GM12865 (cell line): ENCODE data around the gene KRTAP10-10.
"Not testable (repeated sequence)": the region's sequence is repeated elsewhere in the genome, so short reads cannot be mapped to it uniquely, and the experiment has no call there.

Source experiments
- DNase-seq: peaks from one replicate; pipeline ENCODE4 v3.0.0; 2010; ENCODE audit warnings: low read depth
- H3K4me3 ChIP-seq: 2 replicates; pipeline ENCODE4 v1.5.1; 2011; ENCODE audit warnings: mild to moderate bottlenecking, low read depth, low read length, control low read depth
- TF ChIP-seq, protein P1 (sequence below): IDR thresholded peaks from 2 replicates; pipeline ENCODE4 v1.5.1; 2011; ENCODE audit warnings: low read length, control low read depth, low read depth, inconsistent platforms; ENCODE audit not compliant: insufficient read depth; ENCODE audit errors: missing control alignments

The KRTAP10-10 gene

DNA sequence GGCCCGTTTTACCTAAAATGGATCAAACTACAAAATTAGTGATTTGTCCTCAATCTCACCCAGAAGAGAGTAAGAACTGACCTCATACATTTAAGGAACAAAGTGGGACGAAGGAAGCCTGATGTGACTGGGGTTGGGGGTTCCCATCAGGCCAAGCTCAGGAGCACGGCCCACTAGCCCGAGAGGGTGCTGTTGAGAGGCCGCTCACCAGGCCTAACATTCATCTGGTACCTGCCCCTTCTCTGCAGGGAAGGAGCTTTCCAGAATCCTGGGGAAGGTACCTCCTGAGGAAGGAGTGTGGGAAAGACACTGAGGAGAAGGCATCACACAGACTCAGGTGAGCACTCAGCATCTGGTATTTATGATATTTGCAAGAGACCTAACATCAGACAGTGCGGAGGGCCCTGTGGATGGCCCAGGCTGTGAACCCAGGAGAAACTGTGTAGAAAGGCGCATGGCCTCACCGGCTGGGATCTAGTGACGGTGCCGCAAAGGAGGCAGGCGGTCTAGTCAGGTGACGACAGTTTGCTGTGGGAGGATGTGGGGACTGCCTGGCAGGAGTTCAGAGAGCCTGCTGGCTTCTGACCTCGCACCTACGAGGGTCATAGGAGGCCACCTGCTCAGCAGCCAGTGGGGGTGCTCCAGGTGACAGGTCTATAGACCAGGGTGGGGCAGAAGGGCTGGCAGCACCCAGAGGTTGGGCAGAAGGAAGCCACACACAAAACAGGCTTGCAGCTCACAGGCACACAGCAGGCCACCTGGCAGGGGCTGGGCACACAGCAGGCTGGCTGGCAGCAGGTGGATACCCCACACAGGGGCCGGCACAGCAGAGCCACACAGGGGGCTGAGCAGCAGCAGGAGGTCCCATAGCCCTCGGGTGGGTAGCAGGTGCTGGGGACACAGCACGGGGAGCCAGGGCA lies 16.8 kb downstream of the KRTAP10-10 start:
- H3K4me3 ChIP-seq, result no peak overlapping the region
- DNase-seq, result no peak
- TF ChIP-seq, protein P1, sequence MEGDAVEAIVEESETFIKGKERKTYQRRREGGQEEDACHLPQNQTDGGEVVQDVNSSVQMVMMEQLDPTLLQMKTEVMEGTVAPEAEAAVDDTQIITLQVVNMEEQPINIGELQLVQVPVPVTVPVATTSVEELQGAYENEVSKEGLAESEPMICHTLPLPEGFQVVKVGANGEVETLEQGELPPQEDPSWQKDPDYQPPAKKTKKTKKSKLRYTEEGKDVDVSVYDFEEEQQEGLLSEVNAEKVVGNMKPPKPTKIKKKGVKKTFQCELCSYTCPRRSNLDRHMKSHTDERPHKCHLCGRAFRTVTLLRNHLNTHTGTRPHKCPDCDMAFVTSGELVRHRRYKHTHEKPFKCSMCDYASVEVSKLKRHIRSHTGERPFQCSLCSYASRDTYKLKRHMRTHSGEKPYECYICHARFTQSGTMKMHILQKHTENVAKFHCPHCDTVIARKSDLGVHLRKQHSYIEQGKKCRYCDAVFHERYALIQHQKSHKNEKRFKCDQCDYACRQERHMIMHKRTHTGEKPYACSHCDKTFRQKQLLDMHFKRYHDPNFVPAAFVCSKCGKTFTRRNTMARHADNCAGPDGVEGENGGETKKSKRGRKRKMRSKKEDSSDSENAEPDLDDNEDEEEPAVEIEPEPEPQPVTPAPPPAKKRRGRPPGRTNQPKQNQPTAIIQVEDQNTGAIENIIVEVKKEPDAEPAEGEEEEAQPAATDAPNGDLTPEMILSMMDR, result no peak

DNA sequence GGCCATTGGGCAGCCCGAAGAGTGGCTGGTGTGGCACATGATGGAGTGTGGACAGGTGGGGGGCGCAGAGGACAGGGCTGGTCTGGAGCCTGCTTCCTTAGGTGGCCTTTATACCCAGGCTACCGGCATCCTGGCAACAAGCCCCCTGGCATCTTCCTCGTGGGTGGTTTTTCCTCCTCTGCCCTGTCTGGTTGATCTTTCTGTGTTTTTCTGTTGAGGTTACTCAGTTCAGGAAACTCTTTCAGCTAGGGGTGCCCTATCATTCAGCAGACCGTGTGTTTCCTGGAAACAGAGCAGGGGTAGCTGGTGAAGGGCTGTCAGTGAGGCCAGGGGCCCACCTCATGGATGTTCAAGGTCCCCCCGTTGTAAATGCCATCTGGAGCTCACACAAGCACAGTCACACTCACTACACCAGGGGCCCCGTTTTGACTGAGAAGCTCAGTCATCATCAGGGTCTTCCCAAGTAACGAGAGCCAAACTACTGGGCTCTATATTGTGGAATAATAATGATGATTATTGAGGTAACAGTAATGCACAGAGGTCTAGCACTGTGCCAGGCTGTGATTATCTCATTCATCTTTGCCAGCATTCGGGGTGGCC lies 17.5 kb downstream of the KRTAP10-10 start, which contains the start of gene KRTAP12-4:
KRTAP12-4 (minus strand) TSS at position 84 of the 600 bp plus-strand sequence; CDS start at position 39, 45 bp downstream.
- H3K4me3 ChIP-seq, result no peak within 1 kb of the TSS
- DNase-seq, result no peak
- TF ChIP-seq, protein P1, result no peak

DNA sequence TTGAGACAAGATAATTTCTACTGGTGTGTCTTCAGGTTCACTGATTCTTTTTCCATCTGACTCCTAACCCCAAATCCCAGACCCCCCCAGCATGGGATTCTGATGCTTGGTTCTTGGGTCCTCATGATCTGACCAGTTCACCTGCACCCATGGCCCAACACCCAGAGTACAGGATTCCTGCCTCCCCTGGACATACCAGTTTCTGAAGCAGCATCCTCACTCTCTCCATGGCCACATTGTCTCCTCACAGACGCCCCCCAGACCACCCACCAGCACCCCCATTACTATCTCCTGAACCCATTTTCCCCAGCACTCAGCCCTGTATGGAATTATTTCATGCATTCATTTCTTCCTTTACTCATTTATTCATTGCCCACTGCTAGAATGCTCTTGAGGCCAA lies 19.7 kb downstream of the KRTAP10-10 start:
- DNase-seq, result no peak
- TF ChIP-seq, protein P1, result no peak

DNA sequence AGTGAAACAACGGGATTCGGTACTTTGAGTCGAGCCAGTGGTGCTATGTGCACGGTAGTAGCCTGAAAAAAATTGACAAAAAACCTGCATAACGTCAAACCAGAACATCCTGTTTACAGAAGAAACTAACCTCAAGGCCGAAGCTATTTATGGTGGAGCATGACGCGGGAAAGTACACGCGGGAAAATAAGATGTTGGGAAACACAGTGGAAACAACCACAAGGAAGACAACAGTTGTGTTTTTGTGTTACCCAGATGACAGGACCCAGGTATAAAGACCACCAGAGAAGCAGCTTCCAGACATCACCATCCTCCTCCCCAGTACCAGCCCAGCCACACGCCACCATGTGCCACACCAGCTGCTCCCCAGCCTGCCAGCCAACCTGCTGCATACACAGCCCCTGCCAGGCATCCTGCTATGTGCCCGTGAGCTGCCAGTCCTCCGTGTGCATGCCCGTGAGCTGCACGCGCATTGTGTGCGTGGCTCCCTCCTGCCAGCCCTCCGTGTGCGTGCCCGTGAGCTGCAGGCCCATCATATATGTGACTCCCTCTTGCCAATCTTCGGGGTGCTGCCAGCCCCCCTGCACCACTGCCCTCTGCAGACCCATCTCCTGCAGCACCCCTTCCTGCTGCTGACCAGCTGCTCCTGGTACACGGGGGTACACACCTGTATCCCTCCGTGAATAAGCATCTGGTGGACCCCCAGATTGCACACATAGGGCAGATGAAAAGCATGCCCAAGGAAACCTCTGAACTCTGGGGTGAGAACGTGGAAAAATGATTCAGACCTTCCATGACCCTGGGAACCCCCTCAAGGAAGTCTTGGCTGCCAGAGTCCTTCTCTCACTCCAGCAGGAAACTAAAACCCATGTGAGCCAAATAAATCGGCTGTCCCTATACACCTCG lies 20.7 kb downstream of the KRTAP10-10 start, which contains the start of gene KRTAP12-3:
KRTAP12-3 (plus strand) TSS at position 298 of the 906 bp plus-strand sequence; CDS start at position 346, 48 bp downstream.
- H3K4me3 ChIP-seq, result no peak within 1 kb of the TSS
- DNase-seq, result peak; percentile 27
- TF ChIP-seq, protein P1, result no peak

More for the DNA sequence above, 19.7 kb downstream of the KRTAP10-10 start:
- no peak overlapping the region for H3K4me3 ChIP-seq

DNA sequence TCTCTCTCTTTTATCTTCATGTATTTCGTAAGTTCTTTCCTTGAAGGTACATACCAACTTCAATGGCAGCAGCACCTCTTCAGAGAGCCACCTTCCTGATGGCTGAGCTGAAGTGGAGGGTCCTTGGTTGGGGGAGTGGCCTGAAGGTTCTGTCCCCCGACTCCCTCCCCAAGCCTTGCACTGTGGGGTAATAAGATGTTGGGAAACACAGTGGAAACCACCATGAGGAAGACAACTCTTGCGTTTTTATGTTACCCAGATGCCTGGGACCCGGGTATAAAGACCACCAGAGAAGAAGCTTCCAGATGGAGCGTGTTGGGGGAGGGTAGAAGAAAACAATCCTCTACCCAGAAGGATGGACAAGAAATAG lies 21.4 kb downstream of the KRTAP10-10 start:
- TF ChIP-seq, protein P1, result no peak
- DNase-seq, result no peak
- H3K4me3 ChIP-seq, result no peak overlapping the region

DNA sequence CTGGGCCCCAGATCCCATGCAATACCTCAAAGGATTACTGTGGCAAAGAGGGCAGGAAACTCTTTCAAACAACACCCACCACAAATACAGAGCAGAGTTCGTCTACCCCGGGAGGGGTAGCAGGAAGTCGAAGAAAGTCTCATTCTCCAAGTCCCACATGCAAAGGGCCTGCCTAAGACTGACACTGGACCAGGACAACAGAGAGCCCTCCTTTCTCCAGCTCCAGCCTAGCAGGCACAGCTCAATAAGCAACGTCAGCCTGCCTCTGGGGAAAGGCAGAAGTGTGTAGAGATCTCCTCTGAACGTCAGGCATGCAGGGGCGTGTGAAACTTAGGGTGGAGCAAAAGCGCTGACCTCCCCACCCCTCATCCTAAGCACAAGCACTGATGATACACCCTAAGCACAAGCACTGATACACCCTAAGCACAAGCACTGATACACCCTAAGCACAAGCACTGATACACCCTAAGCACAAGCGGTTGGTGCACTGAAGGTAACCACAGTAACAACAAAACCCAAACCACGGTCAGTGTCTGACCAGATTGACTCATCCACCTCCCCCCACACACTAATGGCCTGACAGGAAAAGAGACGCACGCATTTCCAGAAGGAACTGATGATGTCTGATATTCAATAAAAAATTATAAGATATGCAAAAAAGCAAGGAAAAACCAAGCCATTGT lies 21.9 kb downstream of the KRTAP10-10 start:
- TF ChIP-seq, protein P1, result no peak
- H3K4me3 ChIP-seq, result no peak overlapping the region
- DNase-seq, result peak; percentile 39

DNA sequence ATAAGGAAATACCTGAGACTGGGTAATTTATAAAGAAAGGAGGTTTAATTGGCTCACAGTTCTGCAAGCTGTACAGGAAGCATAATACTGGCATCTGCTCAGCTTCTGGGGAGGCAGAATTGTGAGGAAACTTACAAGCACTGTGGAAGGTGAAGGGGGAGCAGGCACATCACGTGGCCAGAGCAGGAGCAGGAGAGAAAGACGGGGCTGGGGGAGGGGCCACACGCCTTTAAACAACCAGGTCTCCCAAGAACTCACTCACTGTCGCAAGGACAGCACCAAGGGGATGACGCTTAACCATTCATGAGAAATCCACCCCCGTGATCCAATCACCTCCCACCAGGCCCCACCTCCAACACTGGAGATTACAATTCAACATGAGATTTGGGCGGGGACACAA lies 24.4 kb downstream of the KRTAP10-10 start:
- DNase-seq, result not testable (repeated sequence)

More for the DNA sequence above, 24.4 kb downstream of the KRTAP10-10 start:
- H3K4me3 ChIP-seq, result not testable (repeated sequence)
